Stimulated activated naive B cell treated with anti-CD40 and anti-IgM and Interleukin-4, amounts not matched to agents 10 μg/mL and 1 μg/mL and 100 μg/mL, for 72 hours (primary cell): ENCODE data around the gene ADORA1.
A peak's percentile ranks its signal among the peaks of the same experiment; 100 is the strongest.

ENCODE experiments used
- ATAC-seq, 2 donors: fragments of 150-1000 bp; cut with Tn5 transposase; replicated peaks; 2 replicates each; pipeline ENCODE4 v1.10.0; 2021; ENCODE audit warnings: moderate library complexity in 1 of 2
- DNase-seq: peaks from one replicate; pipeline ENCODE4 v3.0.0; 2021
- H3K27ac Mint-ChIP-seq: one replicate; pipeline ENCODE4 v1.8.0; 2022; ENCODE audit warnings: mild to moderate bottlenecking, mixed read lengths
- H3K27me3 Mint-ChIP-seq, 2 donors: one replicate each; pipeline ENCODE4 v1.8.0; 2022; ENCODE audit warnings: mixed read lengths in 2 of 2
- H3K36me3 Mint-ChIP-seq, 2 donors: one replicate each; pipeline ENCODE4 v1.8.0; 2022; ENCODE audit warnings: mixed read lengths in 2 of 2, mild to moderate bottlenecking in 1 of 2
- H3K4me1 Mint-ChIP-seq, 2 donors: one replicate each; pipeline ENCODE4 v1.8.0; 2022; ENCODE audit warnings: mixed read lengths in 2 of 2, mild to moderate bottlenecking in 1 of 2
- H3K4me3 Mint-ChIP-seq, 2 donors: one replicate each; pipeline ENCODE4 v1.8.0; 2022; ENCODE audit warnings: mild to moderate bottlenecking in 2 of 2, mixed read lengths in 2 of 2, moderate library complexity in 1 of 2
- H3K9me3 Mint-ChIP-seq, 2 donors: one replicate each; pipeline ENCODE4 v1.8.0; 2022; ENCODE audit warnings: mixed read lengths in 2 of 2, mild to moderate bottlenecking in 1 of 2

The ADORA1 gene

GRCh38 chr1:203189951-203190352, 62.4 kb downstream of the ADORA1 start:
- ATAC-seq (no peak), DNase-seq (no peak)
- no peak overlapping the region for H3K4me3 Mint-ChIP-seq
- no peaks in the 10 kb centered on the region for H3K36me3 Mint-ChIP-seq
- H3K27me3 Mint-ChIP-seq = peaks cover 6 to 18% of the 10 kb centered on the region in 2 donors
- H3K27ac Mint-ChIP-seq = no peak overlapping the region
- H3K9me3 Mint-ChIP-seq = no peaks in the 10 kb centered on the region
- peaks cover 0 to 4% of the 10 kb centered on the region in 2 donors for H3K4me1 Mint-ChIP-seq

- Mint-ChIP-seq H3K4me3 (no peak overlapping the region), H3K36me3 (no peaks in the 10 kb centered on the region), H3K4me1 (peaks cover 0 to 4% of the 10 kb centered on the region in 2 donors)
These were observed 63.4 kb downstream of the ADORA1 start for GRCh38 chr1:203190949-203191348.

GRCh38 chr1:203196371-203196770, 68.8 kb downstream of the ADORA1 start:
- Mint-ChIP-seq H3K4me1 (no peaks in the 10 kb centered on the region), H3K9me3 (no peaks in the 10 kb centered on the region), H3K4me3 (no peak overlapping the region), H3K36me3 (no peaks in the 10 kb centered on the region), H3K27ac (no peak overlapping the region), H3K27me3 (peaks cover 24 to 27% of the 10 kb centered on the region in 2 donors)
- ATAC-seq (no peak), DNase-seq (no peak)

More at GRCh38 chr1:203190949-203191348, 63.4 kb downstream of the ADORA1 start:
- peaks cover 9 to 25% of the 10 kb centered on the region in 2 donors for H3K27me3 Mint-ChIP-seq
- ATAC-seq = no peak
- H3K27ac Mint-ChIP-seq = no peak overlapping the region
- no peaks in the 10 kb centered on the region for H3K9me3 Mint-ChIP-seq
- DNase-seq = no peak

- Mint-ChIP-seq H3K27me3 (peaks cover 28 to 30% of the 10 kb centered on the region in 2 donors), H3K9me3 (no peaks in the 10 kb centered on the region), H3K27ac (no peak overlapping the region), H3K4me3 (no peak overlapping the region), H3K4me1 (no peaks in the 10 kb centered on the region), H3K36me3 (no peaks in the 10 kb centered on the region)
- ATAC-seq = peak; percentile 50 to 51
- no peak for DNase-seq
These were observed 70.1 kb downstream of the ADORA1 start for GRCh38 chr1:203197625-203198024.

- Mint-ChIP-seq H3K9me3 (no peaks in the 10 kb centered on the region), H3K4me3 (no peak overlapping the region), H3K36me3 (no peaks in the 10 kb centered on the region), H3K4me1 (no peaks in the 10 kb centered on the region), H3K27ac (no peak overlapping the region), H3K27me3 (peaks cover 32 to 35% of the 10 kb centered on the region in 2 donors)
- DNase-seq (no peak), ATAC-seq (no peak)
These were observed 71.5 kb downstream of the ADORA1 start for GRCh38 chr1:203199002-203199401.

- no peak for ATAC-seq
- Mint-ChIP-seq H3K27ac (no peak overlapping the region), H3K4me1 (no peaks in the 10 kb centered on the region), H3K9me3 (no peaks in the 10 kb centered on the region), H3K27me3 (peaks cover 32 to 35% of the 10 kb centered on the region in 2 donors), H3K4me3 (no peak overlapping the region), H3K36me3 (no peaks in the 10 kb centered on the region)
- no peak for DNase-seq
These were observed 71.9 kb downstream of the ADORA1 start for GRCh38 chr1:203199481-203199815.

GRCh38 chr1:203199816-203200571, 72.5 kb downstream of the ADORA1 start:
- Mint-ChIP-seq H3K4me3 (no peak overlapping the region), H3K9me3 (no peaks in the 10 kb centered on the region), H3K36me3 (no peaks in the 10 kb centered on the region), H3K27ac (no peak overlapping the region), H3K4me1 (no peaks in the 10 kb centered on the region), H3K27me3 (peaks cover 32 to 35% of the 10 kb centered on the region in 2 donors)
- DNase-seq (no peak), ATAC-seq (no peak)

- Mint-ChIP-seq H3K27ac (no peak overlapping the region), H3K9me3 (no peaks in the 10 kb centered on the region), H3K4me3 (no peak overlapping the region), H3K36me3 (no peaks in the 10 kb centered on the region), H3K27me3 (peaks cover 28% of the 10 kb centered on the region in 2 donors), H3K4me1 (no peaks in the 10 kb centered on the region)
- no peak for DNase-seq
- ATAC-seq = no peak
These were observed 73.4 kb downstream of the ADORA1 start for GRCh38 chr1:203200916-203201315.

- ATAC-seq = no peak
- DNase-seq = no peak
- H3K27ac Mint-ChIP-seq = no peak overlapping the region
- H3K4me3 Mint-ChIP-seq = no peak overlapping the region
- no peaks in the 10 kb centered on the region for H3K36me3 Mint-ChIP-seq
- H3K4me1 Mint-ChIP-seq = no peaks in the 10 kb centered on the region
- peaks cover 28% of the 10 kb centered on the region in 2 donors for H3K27me3 Mint-ChIP-seq
- H3K9me3 Mint-ChIP-seq = no peaks in the 10 kb centered on the region
These were observed 74.1 kb downstream of the ADORA1 start for GRCh38 chr1:203201516-203202205.

GRCh38 chr1:203202431-203203245, 75.1 kb downstream of the ADORA1 start:
- H3K4me3 Mint-ChIP-seq = no peak overlapping the region
- H3K36me3 Mint-ChIP-seq = no peaks in the 10 kb centered on the region
- ATAC-seq = no peak
- no peak overlapping the region for H3K27ac Mint-ChIP-seq
- H3K4me1 Mint-ChIP-seq = no peaks in the 10 kb centered on the region
- H3K27me3 Mint-ChIP-seq = peaks cover 23 to 28% of the 10 kb centered on the region in 2 donors
- H3K9me3 Mint-ChIP-seq = no peaks in the 10 kb centered on the region
- DNase-seq = no peak

GRCh38 chr1:203204756-203205155, 77.2 kb downstream of the ADORA1 start:
- no peak overlapping the region for H3K27ac Mint-ChIP-seq
- no peaks in the 10 kb centered on the region for H3K9me3 Mint-ChIP-seq
- ATAC-seq (no peak), DNase-seq (no peak)
- H3K36me3 Mint-ChIP-seq = no peaks in the 10 kb centered on the region
- H3K4me1 Mint-ChIP-seq = no peaks in the 10 kb centered on the region
- peaks cover 22 to 28% of the 10 kb centered on the region in 2 donors for H3K27me3 Mint-ChIP-seq
- H3K4me3 Mint-ChIP-seq = no peak overlapping the region

- Mint-ChIP-seq H3K4me1 (no peaks in the 10 kb centered on the region), H3K27ac (no peak overlapping the region)
These were observed 78.7 kb downstream of the ADORA1 start for GRCh38 chr1:203206129-203206687.

GRCh38 chr1:203207751-203208150, 80.2 kb downstream of the ADORA1 start:
- no peak overlapping the region for H3K4me3 Mint-ChIP-seq
- H3K9me3 Mint-ChIP-seq = no peaks in the 10 kb centered on the region
- DNase-seq (no peak), ATAC-seq (no peak)
- no peaks in the 10 kb centered on the region for H3K4me1 Mint-ChIP-seq
- no peaks in the 10 kb centered on the region for H3K36me3 Mint-ChIP-seq
- no peak overlapping the region for H3K27ac Mint-ChIP-seq
- peaks cover 3 to 5% of the 10 kb centered on the region in 2 donors for H3K27me3 Mint-ChIP-seq

More at GRCh38 chr1:203206129-203206687, 78.7 kb downstream of the ADORA1 start:
- no peak for DNase-seq
- H3K9me3 Mint-ChIP-seq = no peaks in the 10 kb centered on the region
- no peaks in the 10 kb centered on the region for H3K36me3 Mint-ChIP-seq
- no peak for ATAC-seq
- peaks cover 9 to 13% of the 10 kb centered on the region in 2 donors for H3K27me3 Mint-ChIP-seq
- no peak overlapping the region for H3K4me3 Mint-ChIP-seq

- DNase-seq (no peak), ATAC-seq (no peak)
- Mint-ChIP-seq H3K9me3 (no peaks in the 10 kb centered on the region), H3K4me1 (no peaks in the 10 kb centered on the region), H3K27ac (no peak overlapping the region), H3K36me3 (no peaks in the 10 kb centered on the region), H3K4me3 (no peak overlapping the region), H3K27me3 (peaks cover 0 to 8% of the 10 kb centered on the region in 2 donors)
These were observed 80.7 kb downstream of the ADORA1 start for GRCh38 chr1:203208181-203208580.
